SH-SY5Y (cell line): ENCODE measurements around the gene NUDT2.

Source experiments
- GATA2 ChIP-seq: IDR thresholded peaks from 2 replicates; pipeline ENCODE4 v1.6.1; 2011; ENCODE audit warnings: mild to moderate bottlenecking, low read depth, low read length
- GATA3 ChIP-seq: IDR thresholded peaks from 2 replicates; pipeline ENCODE4 v1.6.1; 2011; ENCODE audit warnings: low read depth, mild to moderate bottlenecking, low read length, moderate library complexity

GRCh38 chr9:34371886-34372466, 42.6 kb downstream of the NUDT2 start:
- no peak for TF ChIP-seq GATA2
- TF ChIP-seq GATA3: no peak
